K562 (cell line): ENCODE results near the gene TMEM107. TPM values are rescaled to one million over a fixed set of nuclear protein-coding genes. Genes with fewer than 3 reads are reported as not detected.

Source experiments
- ETV6 ChIP-seq, 3 experiments: fragments of 150-350 bp in 1 of 3; sonication (generic) in 1 of 3; formaldehyde crosslinking in 1 of 3; IDR thresholded peaks; 2 replicates each; pipeline versions ENCODE4 v1.6.1 to v1.8.0; 2014 to 2022; ENCODE audit warnings: borderline replicate concordance in 2 of 3, low read depth in 2 of 3, antibody characterized with exemption in 1 of 3, low read length in 1 of 3, mild to moderate bottlenecking in 1 of 3, missing genetic modification reagents in 1 of 3
- HDAC2 ChIP-seq: fragments of 450-650 bp; IDR thresholded peaks from 2 replicates; pipeline ENCODE4 v1.6.1; 2016; ENCODE audit warnings: mild to moderate bottlenecking
- NCOR1 ChIP-seq: fragments of 450-650 bp; IDR thresholded peaks from 2 replicates; pipeline ENCODE4 v1.6.1; 2016; ENCODE audit warnings: mild to moderate bottlenecking, moderate library complexity
- RBM25 ChIP-seq: fragments of 200-400 bp; formaldehyde crosslinking; IDR thresholded peaks from 2 replicates; pipeline ENCODE4 v1.6.1; 2018; ENCODE audit warnings: low read length, low read depth, moderate library complexity; ENCODE audit not compliant: severe bottlenecking
- SAP30 ChIP-seq: fragments of 200-600 bp; sonication (generic); IDR thresholded peaks from 2 replicates; pipeline ENCODE4 v1.6.1; 2012; ENCODE audit warnings: borderline replicate concordance, low read depth, mild to moderate bottlenecking, moderate library complexity, low read length, control low read depth, inconsistent platforms; ENCODE audit not compliant: insufficient read depth, poor library complexity, severe bottlenecking
- ZNF551 ChIP-seq: fragments of 250-450 bp; sonication (Bioruptor Pico); IDR thresholded peaks from 2 replicates; pipeline ENCODE4 v1.5.0; 2021; ENCODE audit warnings: mild to moderate bottlenecking, moderate library complexity
- polyA plus RNA-seq, 8 experiments: library from polyadenylated mRNA; depleted of rRNA in 4 of 8; stranded (reverse) in 5 of 8; unstranded in 3 of 8; fragments of >200 nt; fragmentation: Nextera tagmentation in 2 of 8; fragmentation: Illumina TruSeq in 1 of 8; extraction: Ambion mirVana in 2 of 8; extraction: Trizol in 1 of 8; gene quantifications; 2 replicates each; pipeline versions ENCODE4 v1.2.1 to v1.2.3, GENCODE V29; 2011 to 2014; ENCODE audit warnings: inconsistent platforms in 1 of 8, missing spikeins in 1 of 8
- total RNA-seq, 7 experiments: library from RNA; depleted of rRNA in 6 of 7; stranded (reverse); fragments of >200 nt in 6 of 7; fragmentation: Illumina TruSeq in 2 of 7; extraction: Trizol in 2 of 7; gene quantifications; 2 replicates each; pipeline versions ENCODE4 v1.2.1 to v1.2.3, GENCODE V29; 2011 to 2021; ENCODE audit warnings: low replicate concordance in 1 of 7
- TF ChIP-seq, protein P1 (sequence below): fragments of 450-650 bp; IDR thresholded peaks from 2 replicates; pipeline ENCODE4 v1.6.1; 2016; ENCODE audit warnings: mild to moderate bottlenecking, moderate library complexity
- TF ChIP-seq, protein P2 (sequence below): fragments of 250-450 bp; sonication (Bioruptor Pico); IDR thresholded peaks from 2 replicates; pipeline ENCODE4 v1.4.0; 2020; ENCODE audit warnings: mild to moderate bottlenecking
- TF ChIP-seq, protein P3 (sequence below): sonication (generic); formaldehyde crosslinking; IDR thresholded peaks from 2 replicates; pipeline ENCODE4 v1.4.0; 2020; ENCODE audit warnings: mild to moderate bottlenecking, missing genetic modification reagents

The TMEM107 gene
- total and polyA plus RNA-seq, 9 of the 15 experiments (the other 6 are each of a cell fraction or from before 2014, with no cell fraction given), result 7.1 to 26.2 (median 16.9) TPM

DNA sequence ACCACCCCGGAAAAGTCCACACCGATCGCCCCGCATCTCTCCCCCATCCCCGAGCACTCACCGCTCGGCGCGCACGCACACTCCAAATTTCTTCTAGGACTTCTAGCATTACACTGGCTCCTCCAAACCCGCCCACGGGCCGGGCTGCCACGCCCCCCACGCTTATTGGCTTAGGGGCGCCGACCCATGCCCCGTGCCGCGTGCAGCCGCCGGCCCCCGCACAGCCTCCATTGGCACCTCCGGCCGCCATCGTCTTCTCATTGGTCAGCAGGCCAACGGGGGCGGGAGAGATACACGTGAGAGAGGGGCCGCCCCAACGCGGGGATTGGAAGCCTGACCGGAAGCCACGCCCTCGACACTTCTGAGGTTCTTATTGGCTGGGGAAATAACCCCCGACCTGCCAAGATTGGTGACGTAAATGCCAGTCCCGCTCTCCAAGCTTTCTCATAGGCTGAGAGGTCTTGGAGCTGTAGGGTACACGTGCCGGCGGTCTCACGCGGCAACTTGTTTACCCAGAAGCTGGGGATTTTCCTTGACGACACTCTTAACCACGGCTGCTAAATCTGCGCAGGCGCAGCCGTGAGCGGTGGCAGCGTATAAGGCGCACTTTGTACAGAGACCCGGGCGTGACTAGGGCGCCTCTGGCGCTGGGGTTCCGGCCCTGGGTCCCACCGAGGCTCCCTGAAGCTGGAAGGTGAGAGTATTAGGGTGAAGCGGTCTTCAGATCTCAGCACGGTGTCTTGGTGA lies 19.8 kb downstream of the TMEM107 start (continued):
- TF ChIP-seq, protein P1, sequence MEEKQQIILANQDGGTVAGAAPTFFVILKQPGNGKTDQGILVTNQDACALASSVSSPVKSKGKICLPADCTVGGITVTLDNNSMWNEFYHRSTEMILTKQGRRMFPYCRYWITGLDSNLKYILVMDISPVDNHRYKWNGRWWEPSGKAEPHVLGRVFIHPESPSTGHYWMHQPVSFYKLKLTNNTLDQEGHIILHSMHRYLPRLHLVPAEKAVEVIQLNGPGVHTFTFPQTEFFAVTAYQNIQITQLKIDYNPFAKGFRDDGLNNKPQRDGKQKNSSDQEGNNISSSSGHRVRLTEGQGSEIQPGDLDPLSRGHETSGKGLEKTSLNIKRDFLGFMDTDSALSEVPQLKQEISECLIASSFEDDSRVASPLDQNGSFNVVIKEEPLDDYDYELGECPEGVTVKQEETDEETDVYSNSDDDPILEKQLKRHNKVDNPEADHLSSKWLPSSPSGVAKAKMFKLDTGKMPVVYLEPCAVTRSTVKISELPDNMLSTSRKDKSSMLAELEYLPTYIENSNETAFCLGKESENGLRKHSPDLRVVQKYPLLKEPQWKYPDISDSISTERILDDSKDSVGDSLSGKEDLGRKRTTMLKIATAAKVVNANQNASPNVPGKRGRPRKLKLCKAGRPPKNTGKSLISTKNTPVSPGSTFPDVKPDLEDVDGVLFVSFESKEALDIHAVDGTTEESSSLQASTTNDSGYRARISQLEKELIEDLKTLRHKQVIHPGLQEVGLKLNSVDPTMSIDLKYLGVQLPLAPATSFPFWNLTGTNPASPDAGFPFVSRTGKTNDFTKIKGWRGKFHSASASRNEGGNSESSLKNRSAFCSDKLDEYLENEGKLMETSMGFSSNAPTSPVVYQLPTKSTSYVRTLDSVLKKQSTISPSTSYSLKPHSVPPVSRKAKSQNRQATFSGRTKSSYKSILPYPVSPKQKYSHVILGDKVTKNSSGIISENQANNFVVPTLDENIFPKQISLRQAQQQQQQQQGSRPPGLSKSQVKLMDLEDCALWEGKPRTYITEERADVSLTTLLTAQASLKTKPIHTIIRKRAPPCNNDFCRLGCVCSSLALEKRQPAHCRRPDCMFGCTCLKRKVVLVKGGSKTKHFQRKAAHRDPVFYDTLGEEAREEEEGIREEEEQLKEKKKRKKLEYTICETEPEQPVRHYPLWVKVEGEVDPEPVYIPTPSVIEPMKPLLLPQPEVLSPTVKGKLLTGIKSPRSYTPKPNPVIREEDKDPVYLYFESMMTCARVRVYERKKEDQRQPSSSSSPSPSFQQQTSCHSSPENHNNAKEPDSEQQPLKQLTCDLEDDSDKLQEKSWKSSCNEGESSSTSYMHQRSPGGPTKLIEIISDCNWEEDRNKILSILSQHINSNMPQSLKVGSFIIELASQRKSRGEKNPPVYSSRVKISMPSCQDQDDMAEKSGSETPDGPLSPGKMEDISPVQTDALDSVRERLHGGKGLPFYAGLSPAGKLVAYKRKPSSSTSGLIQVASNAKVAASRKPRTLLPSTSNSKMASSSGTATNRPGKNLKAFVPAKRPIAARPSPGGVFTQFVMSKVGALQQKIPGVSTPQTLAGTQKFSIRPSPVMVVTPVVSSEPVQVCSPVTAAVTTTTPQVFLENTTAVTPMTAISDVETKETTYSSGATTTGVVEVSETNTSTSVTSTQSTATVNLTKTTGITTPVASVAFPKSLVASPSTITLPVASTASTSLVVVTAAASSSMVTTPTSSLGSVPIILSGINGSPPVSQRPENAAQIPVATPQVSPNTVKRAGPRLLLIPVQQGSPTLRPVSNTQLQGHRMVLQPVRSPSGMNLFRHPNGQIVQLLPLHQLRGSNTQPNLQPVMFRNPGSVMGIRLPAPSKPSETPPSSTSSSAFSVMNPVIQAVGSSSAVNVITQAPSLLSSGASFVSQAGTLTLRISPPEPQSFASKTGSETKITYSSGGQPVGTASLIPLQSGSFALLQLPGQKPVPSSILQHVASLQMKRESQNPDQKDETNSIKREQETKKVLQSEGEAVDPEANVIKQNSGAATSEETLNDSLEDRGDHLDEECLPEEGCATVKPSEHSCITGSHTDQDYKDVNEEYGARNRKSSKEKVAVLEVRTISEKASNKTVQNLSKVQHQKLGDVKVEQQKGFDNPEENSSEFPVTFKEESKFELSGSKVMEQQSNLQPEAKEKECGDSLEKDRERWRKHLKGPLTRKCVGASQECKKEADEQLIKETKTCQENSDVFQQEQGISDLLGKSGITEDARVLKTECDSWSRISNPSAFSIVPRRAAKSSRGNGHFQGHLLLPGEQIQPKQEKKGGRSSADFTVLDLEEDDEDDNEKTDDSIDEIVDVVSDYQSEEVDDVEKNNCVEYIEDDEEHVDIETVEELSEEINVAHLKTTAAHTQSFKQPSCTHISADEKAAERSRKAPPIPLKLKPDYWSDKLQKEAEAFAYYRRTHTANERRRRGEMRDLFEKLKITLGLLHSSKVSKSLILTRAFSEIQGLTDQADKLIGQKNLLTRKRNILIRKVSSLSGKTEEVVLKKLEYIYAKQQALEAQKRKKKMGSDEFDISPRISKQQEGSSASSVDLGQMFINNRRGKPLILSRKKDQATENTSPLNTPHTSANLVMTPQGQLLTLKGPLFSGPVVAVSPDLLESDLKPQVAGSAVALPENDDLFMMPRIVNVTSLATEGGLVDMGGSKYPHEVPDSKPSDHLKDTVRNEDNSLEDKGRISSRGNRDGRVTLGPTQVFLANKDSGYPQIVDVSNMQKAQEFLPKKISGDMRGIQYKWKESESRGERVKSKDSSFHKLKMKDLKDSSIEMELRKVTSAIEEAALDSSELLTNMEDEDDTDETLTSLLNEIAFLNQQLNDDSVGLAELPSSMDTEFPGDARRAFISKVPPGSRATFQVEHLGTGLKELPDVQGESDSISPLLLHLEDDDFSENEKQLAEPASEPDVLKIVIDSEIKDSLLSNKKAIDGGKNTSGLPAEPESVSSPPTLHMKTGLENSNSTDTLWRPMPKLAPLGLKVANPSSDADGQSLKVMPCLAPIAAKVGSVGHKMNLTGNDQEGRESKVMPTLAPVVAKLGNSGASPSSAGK, result peak; percentile 93
- TF ChIP-seq ETV6 (IDR thresholded peaks at IDR 0.05; ENCODE audit: borderline replicate concordance in 1 of 2, low read depth in 2 of 2, low read length in 1 of 2) (no peak), ETV6 (CRISPR knock-in tag; IDR thresholded peaks at IDR 0.05; ENCODE audit: borderline replicate concordance) (no peak), ZNF551 (CRISPR knock-in tag) (no peak), RBM25 (peak; percentile 97), HDAC2 (peak; percentile 34; the same call in 1 of the 2 replicates), SAP30 (peak; percentile 56), NCOR1 (peak; percentile 12; the same call in 1 of the 2 replicates)
- TF ChIP-seq, protein P2, sequence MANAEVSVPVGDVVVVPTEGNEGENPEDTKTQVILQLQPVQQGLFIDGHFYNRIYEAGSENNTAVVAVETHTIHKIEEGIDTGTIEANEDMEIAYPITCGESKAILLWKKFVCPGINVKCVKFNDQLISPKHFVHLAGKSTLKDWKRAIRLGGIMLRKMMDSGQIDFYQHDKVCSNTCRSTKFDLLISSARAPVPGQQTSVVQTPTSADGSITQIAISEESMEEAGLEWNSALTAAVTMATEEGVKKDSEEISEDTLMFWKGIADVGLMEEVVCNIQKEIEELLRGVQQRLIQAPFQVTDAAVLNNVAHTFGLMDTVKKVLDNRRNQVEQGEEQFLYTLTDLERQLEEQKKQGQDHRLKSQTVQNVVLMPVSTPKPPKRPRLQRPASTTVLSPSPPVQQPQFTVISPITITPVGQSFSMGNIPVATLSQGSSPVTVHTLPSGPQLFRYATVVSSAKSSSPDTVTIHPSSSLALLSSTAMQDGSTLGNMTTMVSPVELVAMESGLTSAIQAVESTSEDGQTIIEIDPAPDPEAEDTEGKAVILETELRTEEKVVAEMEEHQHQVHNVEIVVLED (CRISPR knock-in tag), result peak; percentile 29; the same call in 1 of the 2 replicates
- TF ChIP-seq, protein P3, sequence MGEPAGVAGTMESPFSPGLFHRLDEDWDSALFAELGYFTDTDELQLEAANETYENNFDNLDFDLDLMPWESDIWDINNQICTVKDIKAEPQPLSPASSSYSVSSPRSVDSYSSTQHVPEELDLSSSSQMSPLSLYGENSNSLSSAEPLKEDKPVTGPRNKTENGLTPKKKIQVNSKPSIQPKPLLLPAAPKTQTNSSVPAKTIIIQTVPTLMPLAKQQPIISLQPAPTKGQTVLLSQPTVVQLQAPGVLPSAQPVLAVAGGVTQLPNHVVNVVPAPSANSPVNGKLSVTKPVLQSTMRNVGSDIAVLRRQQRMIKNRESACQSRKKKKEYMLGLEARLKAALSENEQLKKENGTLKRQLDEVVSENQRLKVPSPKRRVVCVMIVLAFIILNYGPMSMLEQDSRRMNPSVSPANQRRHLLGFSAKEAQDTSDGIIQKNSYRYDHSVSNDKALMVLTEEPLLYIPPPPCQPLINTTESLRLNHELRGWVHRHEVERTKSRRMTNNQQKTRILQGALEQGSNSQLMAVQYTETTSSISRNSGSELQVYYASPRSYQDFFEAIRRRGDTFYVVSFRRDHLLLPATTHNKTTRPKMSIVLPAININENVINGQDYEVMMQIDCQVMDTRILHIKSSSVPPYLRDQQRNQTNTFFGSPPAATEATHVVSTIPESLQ (CRISPR knock-in tag), result no peak
